Kidney tubule cell (primary cell): ENCODE measurements around the gene ABCG1.
"Not testable (repeated sequence)": the region's sequence is repeated elsewhere in the genome, so short reads cannot be mapped to it uniquely, and the experiment has no call there.

Experiments
- DNase-seq: peaks from one replicate; pipeline ENCODE4 v3.0.0-alpha.2; 2018; ENCODE audit warnings: low spot score

Gene ABCG1

DNA sequence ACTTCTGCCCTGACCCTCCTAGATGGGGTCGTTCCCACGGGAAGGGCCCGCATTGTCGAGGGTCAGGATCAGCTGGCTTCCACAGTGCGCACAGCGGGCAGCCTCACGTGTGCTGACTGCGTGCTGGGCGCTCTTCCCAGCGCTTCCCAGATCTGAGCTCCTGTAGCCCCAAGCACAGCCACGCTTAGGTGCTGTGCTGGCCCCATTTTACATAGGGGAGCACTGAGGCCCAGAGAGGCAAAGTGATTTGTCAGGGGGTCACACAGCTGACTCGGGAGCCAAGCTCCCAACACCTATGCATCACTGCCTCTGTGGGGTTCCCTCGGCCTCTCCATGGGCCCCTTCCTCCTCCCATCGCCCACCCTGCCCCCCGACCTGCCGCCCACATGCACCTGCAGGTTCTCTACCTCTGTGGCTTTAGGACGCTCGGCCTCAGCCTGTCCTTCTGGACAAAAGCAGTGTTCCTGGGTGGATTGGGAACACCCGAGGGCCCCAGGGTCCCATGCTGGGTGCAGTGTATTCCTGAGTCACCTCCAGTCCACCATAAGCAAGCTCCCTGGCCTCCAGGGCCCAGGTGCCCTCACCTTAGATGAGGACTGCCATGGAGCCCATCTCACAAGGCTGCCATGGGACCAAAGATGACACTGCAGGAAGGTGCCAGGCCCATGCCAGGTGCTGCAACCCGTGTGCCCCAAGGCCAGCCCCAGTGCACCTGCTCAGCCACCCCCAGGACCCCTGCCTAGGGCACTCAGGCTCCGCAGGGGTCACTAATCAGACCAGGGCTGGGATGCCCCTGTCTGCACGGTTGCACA is 73.0 kb downstream of the ABCG1 start:
- DNase-seq: no peak

DNA sequence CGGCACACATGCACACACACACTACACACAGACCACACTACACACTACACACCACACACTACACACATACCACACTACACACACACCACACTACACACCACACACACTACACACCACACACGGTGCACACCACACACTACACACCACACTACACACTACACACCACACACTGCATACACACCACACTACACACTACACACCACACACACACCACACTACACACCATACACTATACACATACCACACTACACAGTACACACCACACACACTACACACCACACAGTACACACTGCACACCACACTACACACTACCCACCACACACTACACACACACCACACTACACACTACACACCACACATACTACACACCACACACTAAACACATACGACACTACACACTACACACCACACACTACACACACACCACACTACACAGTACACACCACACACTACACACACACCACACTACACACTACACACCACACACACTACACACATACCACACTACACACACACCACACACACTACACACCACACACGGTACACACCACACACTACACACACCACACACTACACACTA is 73.7 kb downstream of the ABCG1 start:
- DNase-seq: not testable (repeated sequence)

- DNase-seq: no peak
Observed at GRCh38 chr21:42293649-42294272, 74.8 kb downstream of the ABCG1 start.

DNA sequence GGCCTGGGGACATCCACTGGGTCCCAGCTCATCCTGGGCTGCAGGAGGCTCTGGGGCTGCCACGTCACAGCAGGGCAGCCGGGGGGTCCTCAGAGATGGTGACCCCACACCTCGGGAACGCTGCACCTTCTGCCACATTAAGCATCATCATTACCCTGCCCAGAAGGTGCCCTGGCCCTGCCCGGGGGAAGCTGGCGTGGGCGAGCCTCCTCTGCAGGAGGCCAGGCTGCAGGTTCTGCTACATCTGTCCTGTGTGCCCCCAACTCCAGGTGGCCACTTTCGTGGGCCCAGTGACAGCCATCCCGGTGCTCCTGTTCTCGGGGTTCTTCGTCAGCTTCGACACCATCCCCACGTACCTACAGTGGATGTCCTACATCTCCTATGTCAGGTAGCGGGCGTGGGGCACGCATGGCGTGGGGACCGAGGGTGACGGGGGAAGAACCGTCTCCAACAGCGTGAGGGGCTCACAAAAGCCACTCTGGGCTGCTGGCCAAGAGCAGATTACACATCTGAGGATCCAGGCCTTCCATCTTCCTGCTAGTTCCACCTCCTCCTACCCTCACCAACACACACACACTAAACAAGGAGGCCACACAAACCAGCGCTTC is 75.4 kb downstream of the ABCG1 start:
- no peak for DNase-seq

DNA sequence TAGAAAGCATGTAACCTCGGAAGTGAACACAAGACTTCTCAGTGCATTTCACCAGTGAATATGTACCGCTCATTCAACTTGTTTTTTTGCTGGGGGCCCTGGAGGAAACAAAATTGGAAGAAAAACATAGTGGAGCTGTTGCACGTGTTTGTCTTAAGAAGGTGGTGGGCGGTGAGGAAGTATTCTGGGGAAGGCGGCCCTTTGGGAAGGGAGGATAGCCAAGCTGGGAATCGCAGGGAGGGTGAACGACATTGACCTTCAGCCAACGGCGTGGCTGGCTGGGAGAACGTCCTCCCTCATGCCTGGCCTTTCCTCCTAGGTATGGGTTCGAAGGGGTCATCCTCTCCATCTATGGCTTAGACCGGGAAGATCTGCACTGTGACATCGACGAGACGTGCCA is 76.9 kb downstream of the ABCG1 start:
- no peak for DNase-seq

GRCh38 chr21:42296501-42296900 is 77.6 kb downstream of the ABCG1 start:
- DNase-seq: no peak

GRCh38 chr21:42297377-42297776 is 78.4 kb downstream of the ABCG1 start:
- no peak for DNase-seq

DNA sequence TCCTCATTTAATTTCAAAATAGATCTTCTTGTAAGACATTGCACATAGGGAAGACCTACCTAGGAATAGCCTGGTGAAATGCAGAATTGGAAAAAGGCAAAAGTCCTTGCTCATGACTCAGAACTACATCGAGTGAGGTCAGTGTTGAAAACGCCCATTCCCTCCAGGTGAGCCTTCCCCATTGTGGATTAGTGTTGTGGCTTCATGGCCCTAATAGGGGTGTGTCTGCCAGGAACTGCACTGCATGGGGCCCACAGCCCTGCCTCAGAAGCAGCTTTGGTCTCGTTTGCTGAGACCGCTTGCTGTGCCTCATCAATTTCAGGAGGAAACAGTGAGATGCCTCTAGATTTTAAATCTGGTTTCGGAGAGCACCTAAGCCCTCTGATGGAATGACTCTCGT is 79.3 kb downstream of the ABCG1 start:
- no peak for DNase-seq

GRCh38 chr21:42298657-42299056 is 79.7 kb downstream of the ABCG1 start:
- no peak for DNase-seq

DNA sequence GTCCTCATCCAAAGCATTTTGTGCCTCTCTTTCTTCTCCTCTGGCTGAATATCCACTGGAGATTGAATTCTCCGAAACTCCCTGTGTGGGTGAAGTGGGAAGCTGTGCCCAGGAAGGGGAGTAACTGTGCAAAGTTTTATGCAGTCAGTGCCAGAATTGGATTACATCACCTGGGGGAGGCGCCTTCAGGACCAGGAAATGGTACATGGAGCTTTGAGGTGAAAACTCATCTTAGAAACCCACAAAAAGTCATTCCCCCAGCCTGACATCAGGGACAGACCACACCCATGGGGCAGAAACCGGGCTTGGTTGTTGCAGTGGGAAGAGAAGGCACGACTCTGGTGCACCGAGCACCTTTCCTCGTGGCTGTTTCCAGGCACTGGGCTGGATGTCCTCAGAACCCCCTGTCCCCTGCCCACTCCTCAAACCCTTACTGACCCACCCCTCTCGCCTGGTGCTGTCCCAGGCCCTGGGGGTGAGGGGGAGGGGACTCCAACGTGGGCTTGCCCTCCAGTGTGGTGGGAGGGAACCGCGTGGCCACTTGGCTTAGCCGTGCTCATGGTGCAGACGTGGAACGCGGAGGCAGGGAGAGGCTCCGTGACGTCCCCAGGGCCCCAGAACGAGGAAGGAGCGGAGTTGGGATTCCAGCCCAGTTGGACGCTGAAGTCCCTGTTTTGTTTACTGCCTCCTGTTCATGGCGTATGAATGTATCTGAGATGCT is 80.5 kb downstream of the ABCG1 start:
- DNase-seq: peak; percentile 31

GRCh38 chr21:42300045-42300583 is 81.2 kb downstream of the ABCG1 start:
- DNase-seq: no peak

DNA sequence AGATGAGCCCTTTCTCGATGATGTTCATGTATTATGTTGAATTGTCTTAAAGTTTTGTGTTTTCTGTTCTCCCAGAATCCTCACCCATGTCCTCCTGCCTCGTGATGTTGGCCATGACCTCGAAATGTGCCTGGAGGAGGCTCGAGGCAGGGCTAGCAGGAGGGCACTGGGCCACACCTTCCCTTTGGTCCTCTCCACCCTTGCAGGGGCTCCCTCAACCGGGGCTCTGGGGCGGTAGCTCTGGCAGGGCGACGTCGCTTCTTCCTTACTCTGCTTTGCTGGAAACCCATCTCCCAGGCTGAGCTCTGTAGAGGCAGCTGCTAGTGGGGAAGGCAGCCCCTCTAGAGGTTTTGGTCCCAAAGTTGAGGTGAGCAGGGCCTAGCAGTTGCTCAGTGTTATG is 82.0 kb downstream of the ABCG1 start:
- DNase-seq: no peak

- no peak for DNase-seq
Observed at GRCh38 chr21:42301371-42302075, 82.6 kb downstream of the ABCG1 start.

DNA sequence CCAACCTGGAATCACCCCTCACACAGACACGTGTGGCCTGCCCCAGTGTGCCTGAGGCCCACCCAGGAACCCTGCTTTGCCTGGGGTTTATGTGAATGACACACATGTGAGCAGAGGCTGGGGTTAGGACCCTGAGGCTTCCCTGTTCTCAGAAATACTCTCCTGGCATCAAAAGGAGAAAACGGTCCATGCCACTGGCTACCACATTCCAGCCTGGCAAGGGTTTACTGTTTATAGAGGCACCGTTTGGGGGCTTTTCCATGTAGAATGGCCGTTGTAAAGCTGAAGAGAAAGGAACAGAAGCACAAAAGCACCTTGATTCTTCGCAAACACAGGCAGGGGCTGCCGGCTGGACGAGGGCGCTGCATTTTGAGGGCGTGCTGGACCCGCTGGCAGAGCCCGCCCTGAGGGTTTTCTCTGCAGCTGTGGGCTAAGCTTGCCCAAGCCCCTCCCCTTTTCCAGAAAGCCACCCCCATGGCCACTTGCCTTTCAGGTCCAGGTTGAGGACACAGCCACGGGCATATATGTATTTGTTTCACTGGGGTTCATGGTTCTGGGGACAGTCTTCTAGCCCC is 83.2 kb downstream of the ABCG1 start:
- DNase-seq: no peak

DNA sequence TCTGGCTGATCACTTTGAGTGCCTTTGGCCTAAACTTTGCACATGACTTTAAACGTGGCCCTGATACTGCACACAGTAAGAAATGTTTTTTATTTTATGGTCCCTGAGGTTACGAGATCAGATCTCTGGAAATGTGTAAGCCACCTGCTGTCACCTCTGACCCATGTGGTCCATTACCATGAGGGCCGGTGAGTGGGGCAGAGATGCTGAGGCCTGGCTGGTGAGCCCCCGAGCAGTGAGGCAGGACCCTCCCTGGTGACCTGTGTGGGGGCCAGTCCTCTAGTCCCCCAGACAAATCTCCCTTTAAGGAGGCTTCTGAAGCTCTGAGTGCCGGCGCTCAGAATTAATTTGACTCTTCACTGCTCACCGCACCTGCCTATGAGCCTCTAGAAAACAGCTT is 83.9 kb downstream of the ABCG1 start:
- no peak for DNase-seq

GRCh38 chr21:42303443-42303842 is 84.5 kb downstream of the ABCG1 start:
- no peak for DNase-seq

DNA sequence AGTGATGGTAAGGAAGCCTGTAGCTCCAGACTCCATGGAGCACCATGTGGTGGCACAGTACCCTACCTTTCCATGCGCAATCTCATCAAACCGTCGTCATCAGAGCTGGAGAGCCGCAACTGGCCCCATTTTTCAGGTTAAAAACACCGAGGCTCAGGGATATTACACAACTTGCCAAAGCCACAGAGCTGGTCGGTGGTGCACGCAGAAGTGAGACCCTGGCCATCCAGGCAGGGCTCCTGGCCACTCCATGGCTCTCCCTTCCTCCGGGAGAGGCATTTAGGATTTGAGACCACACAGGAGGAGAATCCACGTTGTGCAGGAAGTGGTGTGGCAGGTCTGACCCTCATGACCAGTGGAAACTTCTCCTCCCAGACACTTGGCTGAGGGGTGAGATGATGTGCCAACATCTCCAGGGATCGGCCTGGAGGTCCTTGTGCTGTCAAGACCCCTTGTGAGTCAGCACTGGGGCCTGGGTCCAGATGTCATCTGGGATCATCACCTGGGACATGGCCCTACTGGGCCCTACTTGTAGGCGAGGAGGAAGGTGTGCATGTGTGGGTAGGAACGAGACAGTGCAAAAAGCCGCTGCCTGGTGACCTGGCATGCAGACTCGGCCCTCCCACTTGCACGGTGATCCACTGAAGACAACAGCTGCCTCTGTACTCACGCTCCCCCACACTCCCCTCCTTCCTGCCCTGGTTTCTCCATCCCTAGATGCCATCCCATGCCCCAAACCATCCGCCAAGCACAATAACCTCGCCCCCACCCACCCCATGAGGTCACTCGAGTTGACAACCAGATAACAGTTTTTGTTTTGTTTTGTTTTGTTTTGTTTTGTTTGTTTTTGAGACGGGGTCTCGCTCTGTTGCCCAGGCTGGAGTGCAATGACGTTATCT is 85.9 kb downstream of the ABCG1 start:
- no peak for DNase-seq

- no peak for DNase-seq
Observed at GRCh38 chr21:42305707-42306147, 86.8 kb downstream of the ABCG1 start.

- DNase-seq: no peak
Observed at GRCh38 chr21:42306366-42307035, 87.6 kb downstream of the ABCG1 start.
